Prostate gland (tissue), 2 donors: ENCODE data around the gene FARP1.

ENCODE experiments used
- POLR2A ChIP-seq: fragments of 450-650 bp; IDR thresholded peaks from one replicate; pipeline ENCODE4 v1.6.1; 2016; ENCODE audit warnings: antibody characterized with exemption, mild to moderate bottlenecking
- POLR2AphosphoS5 ChIP-seq: sonication (generic); formaldehyde crosslinking; IDR thresholded peaks from one replicate; pipeline ENCODE4 v1.6.1; 2017; ENCODE audit warnings: antibody characterized with exemption
- TF ChIP-seq, protein P1 (sequence below), 4 experiments: fragments of 200-600 bp in 2 of 4; fragments of 450-650 bp in 2 of 4; sonication (generic) in 2 of 4; IDR thresholded peaks; 1 replicate in 3 of 4; 2 replicates in 1 of 4; pipeline ENCODE4 v1.5.1; 2016 to 2019; ENCODE audit warnings: antibody characterized with exemption in 4 of 4, mild to moderate bottlenecking in 2 of 4, moderate library complexity in 2 of 4

DNA sequence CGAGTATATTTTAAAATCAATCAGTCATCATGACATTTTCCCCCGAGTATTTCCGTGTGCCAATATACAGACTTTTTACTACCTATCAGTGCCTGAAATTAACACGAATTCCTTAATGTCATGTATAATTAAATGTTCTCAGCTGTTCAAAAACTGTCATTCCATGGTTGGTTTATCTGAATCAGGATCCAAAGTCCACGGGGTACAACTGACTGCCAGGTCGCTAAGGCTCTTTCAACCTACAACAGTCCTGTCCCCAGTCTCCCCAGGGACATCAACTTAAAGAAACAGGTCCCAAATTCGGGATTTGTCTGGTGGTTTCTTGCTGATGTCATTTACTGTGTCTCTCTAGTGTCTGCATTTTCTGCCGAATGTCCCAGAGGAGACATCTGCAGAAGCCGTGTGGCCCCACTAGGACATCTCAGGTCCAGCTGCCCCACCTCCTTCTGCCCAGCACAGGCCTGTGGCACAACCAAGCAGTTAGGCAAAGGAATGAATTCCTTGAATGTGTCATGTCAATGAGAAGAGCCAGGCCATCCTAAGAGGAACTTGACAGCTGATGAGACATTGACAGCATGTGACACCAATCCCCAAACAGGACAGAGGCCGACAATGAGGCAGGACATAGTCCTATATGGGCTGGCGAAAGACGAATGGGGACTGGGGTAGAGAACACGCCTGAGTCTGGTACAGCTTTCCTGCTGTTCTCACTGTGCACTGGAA is 324.5 kb downstream of the FARP1 start:
- TF ChIP-seq POLR2A (no peak), POLR2AphosphoS5 (no peak)
- TF ChIP-seq, protein P1, sequence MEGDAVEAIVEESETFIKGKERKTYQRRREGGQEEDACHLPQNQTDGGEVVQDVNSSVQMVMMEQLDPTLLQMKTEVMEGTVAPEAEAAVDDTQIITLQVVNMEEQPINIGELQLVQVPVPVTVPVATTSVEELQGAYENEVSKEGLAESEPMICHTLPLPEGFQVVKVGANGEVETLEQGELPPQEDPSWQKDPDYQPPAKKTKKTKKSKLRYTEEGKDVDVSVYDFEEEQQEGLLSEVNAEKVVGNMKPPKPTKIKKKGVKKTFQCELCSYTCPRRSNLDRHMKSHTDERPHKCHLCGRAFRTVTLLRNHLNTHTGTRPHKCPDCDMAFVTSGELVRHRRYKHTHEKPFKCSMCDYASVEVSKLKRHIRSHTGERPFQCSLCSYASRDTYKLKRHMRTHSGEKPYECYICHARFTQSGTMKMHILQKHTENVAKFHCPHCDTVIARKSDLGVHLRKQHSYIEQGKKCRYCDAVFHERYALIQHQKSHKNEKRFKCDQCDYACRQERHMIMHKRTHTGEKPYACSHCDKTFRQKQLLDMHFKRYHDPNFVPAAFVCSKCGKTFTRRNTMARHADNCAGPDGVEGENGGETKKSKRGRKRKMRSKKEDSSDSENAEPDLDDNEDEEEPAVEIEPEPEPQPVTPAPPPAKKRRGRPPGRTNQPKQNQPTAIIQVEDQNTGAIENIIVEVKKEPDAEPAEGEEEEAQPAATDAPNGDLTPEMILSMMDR (IDR thresholded peaks at IDR 0.05): no peak
